ENCODE results near the gene RAD50.
"Not testable (repeated sequence)": the region's sequence is repeated elsewhere in the genome, so short reads cannot be mapped to it uniquely, and the experiment has no call there.

Gene RAD50

DNA sequence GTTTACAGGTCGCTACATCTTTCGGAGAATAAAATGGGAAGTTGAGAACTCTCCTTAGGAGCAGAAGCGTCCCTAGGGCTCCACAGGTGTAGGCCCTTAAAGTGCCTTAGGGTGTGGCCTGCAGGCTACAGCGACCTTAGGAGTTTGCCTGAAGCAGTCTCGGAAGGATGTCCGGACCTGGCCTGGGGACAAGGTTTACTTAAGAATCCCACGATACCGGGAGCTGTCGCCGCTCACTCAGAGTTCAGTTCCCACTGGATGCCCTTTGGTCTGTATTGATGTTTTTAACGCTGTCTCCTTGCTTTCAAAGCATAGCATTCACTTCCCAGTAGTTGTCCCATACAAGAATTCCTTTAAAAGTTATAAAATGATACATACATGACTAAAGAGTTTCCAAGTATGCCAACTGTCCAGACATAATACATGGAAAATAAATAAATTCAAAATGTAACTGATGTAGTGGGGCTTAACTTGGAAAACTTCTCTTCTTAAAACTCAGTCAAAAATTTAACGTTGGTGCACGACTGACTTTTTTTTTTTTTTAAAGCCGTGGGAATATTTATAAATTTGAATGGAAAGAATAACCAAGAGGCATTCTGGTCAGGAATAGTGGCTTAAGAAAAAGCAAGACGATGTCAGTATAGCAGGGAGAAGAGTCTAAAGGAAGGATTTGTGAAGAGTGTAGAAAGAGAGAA, 848 bp downstream of the RAD50 start:
- H2BK120ac ChIP-seq (ENCODE audit: insufficient read depth, low read length, poor library complexity) = no peak overlapping the region
- H2AK5ac ChIP-seq (ENCODE audit: low read length) = no peak overlapping the region
- peak overlapping the region; percentile 37 for H3K27ac ChIP-seq (ENCODE audit: low read depth, low read length)
- peak overlapping the region; percentile 59 for H3K9ac ChIP-seq (ENCODE audit: low read length)
- peaks cover 0 to 2% of the 10 kb centered on the region in 2 experiments for H3K36me3 ChIP-seq (ENCODE audit: control insufficient read depth in 1 of 2, insufficient read depth in 2 of 2, low read length in 2 of 2)
- no peak overlapping the region for H3K14ac ChIP-seq (ENCODE audit: low read length)
- no peak overlapping the region for H4K12ac ChIP-seq (ENCODE audit: low read depth, low read length)
- peaks cover 0 to 4% of the 10 kb centered on the region in 2 experiments for H3K4me1 ChIP-seq (ENCODE audit: control insufficient read depth in 1 of 2, insufficient read depth in 2 of 2, low read length in 2 of 2)
- no peak overlapping the region for H3K18ac ChIP-seq (ENCODE audit: low read length)
- H4K91ac ChIP-seq (ENCODE audit: low read depth, low read length) = peak overlapping the region; percentile 91
- H3K4me3 ChIP-seq (ENCODE audit: low read depth, low read length) = peak overlapping the region; percentile 80
- peak overlapping the region; percentile 74 for H3K4me2 ChIP-seq (ENCODE audit: low read length)
- no peaks in the 10 kb centered on the region for H3K27me3 ChIP-seq (ENCODE audit: insufficient read depth, low read length)
- peak; percentile 78 to 88 for DNase-seq
- H2BK5ac ChIP-seq (ENCODE audit: low read depth, low read length, poor library complexity) = no peak overlapping the region
- no peak overlapping the region for H3K4ac ChIP-seq (ENCODE audit: low read depth, low read length)
- H3K79me2 ChIP-seq (ENCODE audit: control insufficient read depth, insufficient read depth, low read length, poor library complexity) = peaks cover 4% of the 10 kb centered on the region
- peaks cover 7% of the 10 kb centered on the region for H3K79me1 ChIP-seq (ENCODE audit: low read length)
- no CpG with 5 or more reads among the region's 15 CpGs for WGBS (ENCODE audit: extremely low coverage, insufficient coverage, insufficient read length)
- H4K8ac ChIP-seq (ENCODE audit: low read depth, low read length) = peak overlapping the region; percentile 98
- H2BK12ac ChIP-seq (ENCODE audit: low read length) = no peak overlapping the region
- H3K23ac ChIP-seq (ENCODE audit: low read length) = no peak overlapping the region
- H2AFZ ChIP-seq (ENCODE audit: insufficient read depth, low read length, poor library complexity) = peak overlapping the region; percentile 83
- H3K9me3 ChIP-seq (ENCODE audit: insufficient read depth, low read depth, low read length) = no peaks in the 10 kb centered on the region

DNA sequence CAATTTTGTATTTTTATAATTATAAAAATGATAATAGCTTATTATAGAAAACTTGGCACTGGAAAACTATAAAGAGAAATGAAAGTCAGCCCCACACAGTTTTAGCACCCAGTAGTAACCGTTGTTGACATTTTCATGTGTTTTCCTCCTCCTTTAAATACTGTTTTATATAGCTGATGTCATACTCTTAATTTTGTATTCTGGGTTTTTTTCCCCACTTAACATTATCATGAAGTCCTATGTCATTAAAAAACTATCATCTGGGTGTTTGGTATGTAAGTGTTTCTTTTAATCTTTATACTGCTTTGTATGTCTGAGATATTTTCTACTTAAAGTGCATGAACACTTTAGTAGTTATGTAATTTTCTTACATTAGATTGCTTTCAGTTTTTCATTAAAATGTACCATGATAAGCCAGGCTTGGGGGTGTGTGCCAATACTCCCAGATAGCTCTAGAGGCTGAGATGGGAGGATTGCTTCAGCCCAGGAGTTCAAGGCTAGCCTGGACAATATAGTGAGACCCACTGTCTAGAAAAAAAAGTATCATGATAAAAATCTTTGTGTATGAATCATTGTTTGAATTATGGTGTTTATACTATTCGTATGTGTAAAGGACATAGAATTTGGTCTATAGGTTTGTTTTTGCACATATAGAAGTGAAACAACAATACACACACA, 2.7 kb downstream of the RAD50 start:
- Histone ChIP-seq H2AFZ (ENCODE audit: insufficient read depth, low read length, poor library complexity) (no peak overlapping the region), H3K79me1 (ENCODE audit: low read length) (peaks cover 7% of the 10 kb centered on the region), H3K4me1 (ENCODE audit: control insufficient read depth in 1 of 2, insufficient read depth in 2 of 2, low read length in 2 of 2) (peaks cover 0 to 4% of the 10 kb centered on the region in 2 experiments), H4K12ac (ENCODE audit: low read depth, low read length) (no peak overlapping the region), H3K18ac (ENCODE audit: low read length) (no peak overlapping the region), H3K23ac (ENCODE audit: low read length) (no peak overlapping the region), H3K4ac (ENCODE audit: low read depth, low read length) (no peak overlapping the region), H3K27ac (ENCODE audit: low read depth, low read length) (no peak overlapping the region), H3K9ac (ENCODE audit: low read length) (no peak overlapping the region), H3K4me3 (ENCODE audit: low read depth, low read length) (no peak overlapping the region), H4K91ac (ENCODE audit: low read depth, low read length) (no peak overlapping the region), H3K36me3 (ENCODE audit: control insufficient read depth in 1 of 2, insufficient read depth in 2 of 2, low read length in 2 of 2) (peaks cover 1 to 2% of the 10 kb centered on the region in 2 experiments), H2BK12ac (ENCODE audit: low read length) (no peak overlapping the region), H3K14ac (ENCODE audit: low read length) (no peak overlapping the region), H3K27me3 (ENCODE audit: insufficient read depth, low read length) (no peaks in the 10 kb centered on the region), H3K9me3 (ENCODE audit: insufficient read depth, low read depth, low read length) (peaks cover 2% of the 10 kb centered on the region), H3K4me2 (ENCODE audit: low read length) (no peak overlapping the region), H3K79me2 (ENCODE audit: control insufficient read depth, insufficient read depth, low read length, poor library complexity) (peaks cover 4% of the 10 kb centered on the region), H2BK120ac (ENCODE audit: insufficient read depth, low read length, poor library complexity) (no peak overlapping the region), H2AK5ac (ENCODE audit: low read length) (no peak overlapping the region), H4K8ac (ENCODE audit: low read depth, low read length) (no peak overlapping the region), H2BK5ac (ENCODE audit: low read depth, low read length, poor library complexity) (no peak overlapping the region)
- no peak for DNase-seq
- WGBS (ENCODE audit: extremely low coverage, insufficient coverage, insufficient read length) = no CpG with 5 or more reads among the region's 2 CpGs

DNA sequence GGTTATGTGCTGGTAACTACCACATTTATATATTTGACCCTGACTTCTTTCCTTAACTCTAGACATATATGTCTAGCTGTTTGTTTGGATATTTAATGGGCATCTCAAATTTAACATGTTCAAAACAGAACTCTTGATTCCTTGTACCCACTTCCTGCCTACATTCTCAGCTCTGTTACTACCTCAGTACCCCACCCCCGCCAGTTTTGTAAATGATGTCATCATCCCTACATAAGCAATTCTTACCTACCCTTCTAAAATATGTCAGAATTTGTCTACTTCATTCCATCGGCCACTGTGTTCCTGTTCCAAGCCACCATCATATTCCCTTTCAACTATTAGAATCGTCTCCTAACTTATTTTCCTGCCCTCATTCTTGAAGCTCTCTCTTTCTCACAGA, 4.8 kb downstream of the RAD50 start:
- no peak overlapping the region for H4K12ac ChIP-seq (ENCODE audit: low read depth, low read length)
- H3K4me1 ChIP-seq (ENCODE audit: control insufficient read depth in 1 of 2, insufficient read depth in 2 of 2, low read length in 2 of 2) = peaks cover 0 to 4% of the 10 kb centered on the region in 2 experiments
- H2AFZ ChIP-seq (ENCODE audit: insufficient read depth, low read length, poor library complexity) = no peak overlapping the region
- no peak overlapping the region for H3K4ac ChIP-seq (ENCODE audit: low read depth, low read length)
- H3K9me3 ChIP-seq (ENCODE audit: insufficient read depth, low read depth, low read length) = peaks cover 5% of the 10 kb centered on the region
- WGBS (ENCODE audit: extremely low coverage, insufficient coverage, insufficient read length) = no CpG with 5 or more reads among the region's 3 CpGs
- no peaks in the 10 kb centered on the region for H3K27me3 ChIP-seq (ENCODE audit: insufficient read depth, low read length)
- H3K4me3 ChIP-seq (ENCODE audit: low read depth, low read length) = no peak overlapping the region
- no peak overlapping the region for H4K8ac ChIP-seq (ENCODE audit: low read depth, low read length)
- H3K23ac ChIP-seq (ENCODE audit: low read length) = no peak overlapping the region
- peaks cover 4% of the 10 kb centered on the region for H3K79me2 ChIP-seq (ENCODE audit: control insufficient read depth, insufficient read depth, low read length, poor library complexity)
- no peak overlapping the region for H3K14ac ChIP-seq (ENCODE audit: low read length)
- H2BK5ac ChIP-seq (ENCODE audit: low read depth, low read length, poor library complexity) = no peak overlapping the region
- H3K27ac ChIP-seq (ENCODE audit: low read depth, low read length) = no peak overlapping the region
- peaks cover 5 to 11% of the 10 kb centered on the region in 2 experiments for H3K36me3 ChIP-seq (ENCODE audit: control insufficient read depth in 1 of 2, insufficient read depth in 2 of 2, low read length in 2 of 2)
- H2BK120ac ChIP-seq (ENCODE audit: insufficient read depth, low read length, poor library complexity) = no peak overlapping the region
- H3K18ac ChIP-seq (ENCODE audit: low read length) = no peak overlapping the region
- H3K9ac ChIP-seq (ENCODE audit: low read length) = no peak overlapping the region
- no peak overlapping the region for H2AK5ac ChIP-seq (ENCODE audit: low read length)
- H3K4me2 ChIP-seq (ENCODE audit: low read length) = no peak overlapping the region
- no peak overlapping the region for H2BK12ac ChIP-seq (ENCODE audit: low read length)
- H3K79me1 ChIP-seq (ENCODE audit: low read length) = peaks cover 6% of the 10 kb centered on the region
- DNase-seq = peak in 1 of 2 donors; percentile 11
- H4K91ac ChIP-seq (ENCODE audit: low read depth, low read length) = no peak overlapping the region

DNA sequence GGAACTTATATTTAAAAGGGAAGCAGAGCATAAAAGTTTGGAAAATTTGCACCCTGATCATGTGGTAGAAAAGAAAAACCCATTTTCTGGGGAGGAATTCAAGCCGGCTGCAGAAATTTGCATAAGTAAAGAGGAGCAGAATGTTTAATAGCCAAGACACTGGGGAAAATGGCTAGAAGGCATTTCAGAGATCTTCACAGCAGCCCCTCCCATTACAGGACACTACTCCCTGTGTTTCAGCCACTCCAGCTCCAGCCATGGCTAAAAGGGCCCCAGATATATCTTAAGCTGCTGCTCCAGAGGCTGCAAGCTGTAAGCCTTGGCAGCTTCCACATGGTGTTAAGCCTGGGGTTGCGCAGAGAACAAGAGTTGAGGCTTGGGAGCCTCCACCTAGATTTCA, 7.8 kb downstream of the RAD50 start:
- H4K91ac ChIP-seq (ENCODE audit: low read depth, low read length); H2BK120ac ChIP-seq (ENCODE audit: insufficient read depth, low read length, poor library complexity); H3K79me1 ChIP-seq (ENCODE audit: low read length); H3K18ac ChIP-seq (ENCODE audit: low read length); H3K14ac ChIP-seq (ENCODE audit: low read length); H2AK5ac ChIP-seq (ENCODE audit: low read length); H3K79me2 ChIP-seq (ENCODE audit: control insufficient read depth, insufficient read depth, low read length, poor library complexity); H2AFZ ChIP-seq (ENCODE audit: insufficient read depth, low read length, poor library complexity); H3K4me2 ChIP-seq (ENCODE audit: low read length); H3K23ac ChIP-seq (ENCODE audit: low read length); H3K4me1 ChIP-seq (ENCODE audit: control insufficient read depth in 1 of 2, insufficient read depth in 2 of 2, low read length in 2 of 2); H3K4ac ChIP-seq (ENCODE audit: low read depth, low read length); H2BK5ac ChIP-seq (ENCODE audit: low read depth, low read length, poor library complexity); DNase-seq; H3K27ac ChIP-seq (ENCODE audit: low read depth, low read length); H2BK12ac ChIP-seq (ENCODE audit: low read length); H3K9ac ChIP-seq (ENCODE audit: low read length); H4K12ac ChIP-seq (ENCODE audit: low read depth, low read length); H3K9me3 ChIP-seq (ENCODE audit: insufficient read depth, low read depth, low read length); H3K4me3 ChIP-seq (ENCODE audit: low read depth, low read length); H3K27me3 ChIP-seq (ENCODE audit: insufficient read depth, low read length); H4K8ac ChIP-seq (ENCODE audit: low read depth, low read length): not testable (repeated sequence)
- H3K36me3 ChIP-seq (ENCODE audit: control insufficient read depth in 1 of 2, insufficient read depth in 2 of 2, low read length in 2 of 2) = peaks cover 5 to 11% of the 10 kb centered on the region in 2 experiments
- no CpG with 5 or more reads among the region's 2 CpGs for WGBS (ENCODE audit: extremely low coverage, insufficient coverage, insufficient read length)
